ENCODE measurements around the gene SYNE2.

SYNE2 gene

DNA sequence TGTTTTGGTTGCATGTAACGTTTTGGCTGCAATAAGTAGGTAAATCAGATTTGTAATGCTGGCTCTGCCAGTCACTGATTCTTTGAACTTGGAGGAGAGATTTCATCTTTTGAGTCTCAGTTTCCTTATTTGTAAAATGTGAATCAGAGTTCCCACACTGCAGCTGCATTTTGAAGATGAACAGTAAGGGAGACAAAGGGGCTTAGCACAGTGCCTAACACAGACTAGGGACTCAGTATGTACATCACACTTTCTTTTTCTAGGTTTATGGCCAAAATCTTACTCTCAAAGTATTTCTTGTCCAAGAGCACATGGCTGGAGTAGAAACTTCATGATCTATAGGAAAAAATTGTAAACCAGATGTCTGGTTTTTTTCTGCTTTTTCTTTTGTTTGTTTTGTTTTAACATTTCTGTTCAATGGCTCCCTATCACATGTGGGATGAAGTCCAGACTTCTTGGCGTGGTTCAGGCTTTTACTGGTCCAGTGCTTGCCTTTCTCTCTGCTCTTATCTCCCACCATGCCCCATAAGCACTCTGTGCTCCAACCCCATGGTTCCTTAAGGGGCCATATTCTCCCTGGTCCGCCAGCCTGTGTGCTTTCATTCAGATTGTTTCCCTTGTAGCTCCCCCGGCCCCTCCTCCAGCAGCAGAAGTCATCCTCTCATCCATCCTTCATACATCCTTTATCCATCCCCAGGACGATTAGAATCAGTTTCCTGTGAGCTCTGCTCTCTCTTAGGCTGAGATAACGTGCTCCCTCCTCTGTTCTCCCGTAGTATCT, 58.0 kb downstream of the SYNE2 start:
- no peak for DNase-seq

DNA sequence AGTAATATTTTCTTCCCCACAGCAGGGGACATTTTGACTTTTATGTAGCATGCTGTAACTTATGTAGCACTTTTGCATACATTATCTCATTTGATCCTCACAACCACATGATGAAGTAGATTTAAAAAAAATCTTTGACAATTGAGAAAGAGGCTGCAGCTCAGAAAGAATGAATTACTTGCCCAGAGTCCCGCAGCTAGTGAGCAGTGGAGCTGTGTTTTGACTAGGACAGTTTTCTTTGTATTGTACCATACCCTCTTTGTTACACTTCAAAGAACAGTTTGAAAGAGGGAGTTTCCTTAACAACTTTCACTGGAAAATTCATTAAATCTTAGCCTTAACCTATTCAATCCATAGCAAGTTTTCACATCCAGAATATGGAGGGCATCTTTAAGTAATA, 58.6 kb downstream of the SYNE2 start:
- DNase-seq, result no peak

- DNase-seq, result no peak
Observed at GRCh38 chr14:63912286-63912685, 59.5 kb downstream of the SYNE2 start.

DNA sequence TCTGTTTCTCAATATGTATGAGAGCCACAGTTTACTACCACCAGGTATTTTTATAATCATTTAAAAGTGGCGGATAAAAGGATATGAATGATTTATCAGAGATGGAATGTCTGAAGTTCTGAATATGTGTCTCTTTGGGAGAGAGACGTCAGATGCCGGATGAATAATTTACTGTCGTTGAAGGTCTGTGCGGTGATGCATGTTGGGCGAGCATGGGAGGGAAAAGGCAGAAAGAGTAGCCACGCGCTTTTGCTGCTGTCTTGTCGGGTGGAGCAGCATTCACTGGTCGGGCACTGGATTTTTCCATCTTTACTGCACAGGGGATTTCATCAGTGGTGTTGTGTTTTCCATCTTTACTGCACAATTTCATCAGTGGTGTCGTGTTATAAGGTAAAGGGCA, 65.6 kb downstream of the SYNE2 start:
- no peak for DNase-seq

DNA sequence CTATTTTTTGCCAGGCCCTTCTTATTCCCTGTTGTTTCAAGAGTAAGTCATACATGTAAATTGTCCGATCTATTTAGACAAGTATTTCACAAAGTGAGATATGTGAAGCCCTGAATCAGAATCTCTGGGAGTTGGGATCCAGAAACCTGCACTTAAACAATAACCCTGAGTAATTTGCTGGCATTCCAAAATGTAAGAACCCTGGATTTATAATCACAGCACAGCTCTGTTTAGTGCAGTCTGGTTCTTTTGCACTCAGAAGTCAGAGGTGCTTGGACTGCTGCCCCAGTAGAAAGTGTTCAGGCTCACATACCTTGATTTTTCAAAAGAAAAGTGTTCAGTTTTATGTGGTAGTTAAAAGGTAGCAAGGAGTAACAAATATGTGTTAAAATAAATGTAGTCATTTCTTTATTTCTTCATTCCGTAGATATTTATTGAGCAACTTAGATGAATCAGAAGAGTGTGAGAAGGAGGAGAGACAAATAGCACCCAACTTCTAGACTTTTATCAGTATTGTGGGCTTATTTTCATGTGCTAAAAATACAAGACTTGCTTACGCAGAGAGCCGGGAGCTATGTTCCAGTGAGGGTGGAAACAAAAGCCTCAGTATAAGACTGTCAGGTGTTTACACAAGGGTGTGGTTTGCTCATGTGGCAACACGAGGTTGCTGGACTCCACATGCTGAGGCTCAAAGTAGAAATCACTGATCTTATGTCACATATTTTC, 70.1 kb downstream of the SYNE2 start:
- DNase-seq, result no peak

GRCh38 chr14:63923422-63923752, 70.6 kb downstream of the SYNE2 start:
- no peak for DNase-seq

DNA sequence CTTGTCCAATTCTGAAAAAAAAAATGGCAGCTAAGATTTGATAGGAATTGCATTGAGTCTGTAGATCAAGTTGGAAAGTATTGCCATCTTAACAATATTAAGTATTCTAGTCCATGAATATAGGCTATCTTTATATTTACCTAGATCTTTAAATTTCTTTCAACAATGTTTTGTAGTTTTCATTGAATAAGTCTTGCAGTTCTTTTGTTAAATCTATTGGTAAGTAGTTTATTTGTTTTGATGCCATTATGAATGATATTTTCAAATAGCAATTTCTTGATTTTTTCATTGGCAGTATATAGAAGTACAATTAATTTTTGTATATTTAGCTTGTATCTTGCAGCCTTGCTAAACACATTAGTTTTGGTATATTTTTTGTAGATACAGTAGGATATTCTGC, 71.6 kb downstream of the SYNE2 start:
- DNase-seq, result no peak

DNA sequence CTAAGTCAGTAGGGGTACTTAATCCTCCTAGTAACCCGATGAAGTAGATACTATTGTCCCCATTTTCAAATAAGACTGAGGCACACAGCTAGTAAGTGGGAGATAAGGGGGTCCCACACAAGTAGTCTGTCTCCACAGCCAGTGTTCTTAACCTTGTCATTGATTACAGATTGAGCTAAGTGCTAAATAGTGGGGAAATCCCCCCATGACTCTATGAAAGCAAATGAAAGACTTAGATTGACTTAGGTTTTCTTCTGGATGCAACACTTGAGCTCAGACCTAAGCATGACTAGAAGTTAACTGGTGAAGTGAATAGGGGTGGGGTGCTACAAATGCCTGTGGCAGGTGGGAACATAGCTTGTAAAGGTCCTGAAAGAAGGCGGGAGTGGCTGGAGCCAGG, 73.8 kb downstream of the SYNE2 start:
- no peak for DNase-seq

- no peak for DNase-seq
Observed at GRCh38 chr14:63928744-63929174, 76.0 kb downstream of the SYNE2 start.

DNA sequence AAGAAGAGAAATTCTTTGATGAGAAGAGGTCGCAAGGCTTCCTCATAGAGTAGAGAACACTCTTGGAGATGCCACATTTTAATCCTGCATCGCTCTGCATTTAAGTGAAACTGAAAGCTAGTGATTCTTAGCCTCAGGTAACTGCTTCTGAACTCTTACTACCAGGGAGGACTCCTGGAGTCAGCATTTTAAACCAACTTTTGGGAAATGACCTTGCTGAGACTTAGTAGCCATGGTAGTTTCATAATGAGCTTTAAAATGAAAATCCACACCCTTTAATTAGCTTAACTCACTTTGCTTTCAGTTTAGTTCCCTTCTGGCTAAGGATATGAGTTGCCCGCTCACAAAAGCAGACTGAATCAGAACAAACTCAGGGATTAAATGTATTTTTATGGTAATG, 80.3 kb downstream of the SYNE2 start:
- peak; percentile 84 for DNase-seq

GRCh38 chr14:63933711-63934110, 80.9 kb downstream of the SYNE2 start:
- no peak for DNase-seq

- no peak for DNase-seq
Observed at GRCh38 chr14:63938198-63939005, 85.6 kb downstream of the SYNE2 start.

- no peak for DNase-seq
Observed at GRCh38 chr14:63939006-63939270, 86.1 kb downstream of the SYNE2 start.

DNA sequence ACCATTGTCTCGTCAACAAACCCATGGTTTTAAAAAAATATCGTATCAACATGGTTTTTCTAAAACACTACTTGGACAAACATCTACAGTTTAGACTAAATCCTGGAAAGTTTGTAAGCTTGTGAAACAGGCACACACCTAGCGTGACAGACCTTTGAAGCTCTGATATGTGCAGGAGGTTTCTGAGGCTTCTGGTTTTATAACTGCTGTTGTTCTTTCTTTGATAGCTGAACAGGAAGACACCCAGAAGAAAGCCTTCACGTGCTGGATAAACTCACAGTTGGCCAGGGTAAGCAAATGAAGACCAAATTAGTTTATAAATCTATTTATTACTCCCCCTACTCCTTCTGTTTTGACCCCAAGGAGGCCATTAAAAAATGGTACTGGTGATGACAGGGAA, 87.6 kb downstream of the SYNE2 start:
- no peak for DNase-seq

- DNase-seq, result no peak
Observed at GRCh38 chr14:63941023-63941422, 88.2 kb downstream of the SYNE2 start.

- no peak for DNase-seq
Observed at GRCh38 chr14:63949696-63950095, 96.9 kb downstream of the SYNE2 start.

DNA sequence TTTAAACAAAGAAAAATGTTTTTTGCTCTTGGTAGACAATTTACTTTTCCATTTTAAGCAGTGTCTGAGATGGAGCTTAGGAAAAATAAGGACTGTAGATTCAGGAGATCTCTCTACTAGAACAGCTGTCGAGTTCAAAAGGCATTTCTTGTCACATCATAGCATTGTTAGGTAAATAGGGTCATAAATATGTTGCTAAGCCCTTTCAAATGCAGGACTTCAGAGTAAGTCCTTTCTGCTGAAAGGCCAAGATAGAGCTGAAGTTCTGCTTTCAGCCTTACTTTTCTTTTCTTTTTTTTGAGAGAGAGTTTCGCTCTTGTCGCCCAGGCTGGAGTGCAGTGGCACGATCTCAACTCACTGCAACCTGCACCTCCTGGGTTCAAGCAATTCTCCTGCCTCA, 98.2 kb downstream of the SYNE2 start:
- no peak for DNase-seq

- DNase-seq, result no peak
Observed at GRCh38 chr14:63951429-63951828, 98.6 kb downstream of the SYNE2 start.

DNA sequence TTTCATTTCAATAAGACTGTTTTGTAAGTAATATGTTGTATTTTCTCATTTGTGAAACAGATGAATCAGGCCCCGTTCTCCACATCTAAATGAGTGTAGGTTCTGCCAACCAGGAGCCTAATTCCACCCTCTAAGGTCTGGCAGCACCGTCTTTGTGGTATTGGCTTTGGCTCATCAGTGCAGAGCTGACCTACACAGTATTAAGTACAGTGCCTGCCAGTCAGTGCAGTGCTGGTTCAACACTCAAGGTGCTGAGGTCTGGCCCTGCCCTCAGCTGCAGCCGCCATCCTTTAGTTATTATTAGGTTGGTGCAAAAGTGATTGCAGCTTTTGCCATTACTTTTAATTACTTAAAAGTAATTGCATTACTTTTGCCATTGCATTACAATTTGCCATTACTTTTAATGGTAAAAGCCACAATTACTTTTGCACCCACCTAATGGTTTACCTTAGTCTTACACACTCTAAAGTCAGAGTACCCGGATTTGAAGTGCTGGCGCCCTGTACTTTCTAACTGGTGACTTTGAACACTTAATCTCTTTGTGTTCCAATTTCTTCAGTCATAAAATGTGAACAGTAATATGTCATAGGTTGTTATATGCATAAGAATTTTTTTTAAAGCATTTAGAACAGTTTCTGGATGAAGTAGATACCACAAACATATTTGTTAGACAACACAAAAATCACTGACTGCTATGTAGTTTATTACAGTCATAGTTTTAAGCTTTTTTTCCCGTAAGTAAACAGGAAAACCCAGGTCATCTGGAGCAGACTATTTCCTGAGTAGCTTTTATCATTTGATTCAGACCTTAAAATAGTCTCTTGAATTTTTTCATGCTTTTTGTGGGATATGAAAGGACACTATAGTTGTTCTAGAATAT, 99.5 kb downstream of the SYNE2 start:
- DNase-seq, result no peak

DNA sequence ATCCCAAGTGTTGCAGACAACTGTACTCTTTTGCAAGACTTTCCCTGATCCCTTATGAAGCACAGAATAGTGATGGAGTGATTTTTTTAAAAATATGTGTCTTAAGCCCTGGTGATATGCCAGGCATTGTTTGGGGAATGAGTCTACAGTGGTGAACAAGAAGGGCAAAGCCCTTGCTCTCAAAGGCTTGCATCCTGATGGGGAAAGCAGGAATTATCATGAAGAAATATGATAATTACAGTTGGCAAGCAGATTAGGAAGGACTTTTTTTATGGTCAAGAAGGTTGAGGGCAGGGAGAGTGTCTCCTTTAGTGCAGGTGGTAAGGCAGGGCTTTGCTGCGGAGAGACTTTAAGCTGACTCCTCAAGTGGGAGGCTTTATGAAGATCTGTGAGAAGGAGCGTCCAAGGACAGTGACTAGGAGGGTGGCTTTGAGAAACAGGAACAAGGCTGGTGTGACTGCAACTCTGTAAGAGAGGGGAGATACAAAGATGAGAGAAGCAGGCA, 100.2 kb downstream of the SYNE2 start:
- DNase-seq, result no peak

DNA sequence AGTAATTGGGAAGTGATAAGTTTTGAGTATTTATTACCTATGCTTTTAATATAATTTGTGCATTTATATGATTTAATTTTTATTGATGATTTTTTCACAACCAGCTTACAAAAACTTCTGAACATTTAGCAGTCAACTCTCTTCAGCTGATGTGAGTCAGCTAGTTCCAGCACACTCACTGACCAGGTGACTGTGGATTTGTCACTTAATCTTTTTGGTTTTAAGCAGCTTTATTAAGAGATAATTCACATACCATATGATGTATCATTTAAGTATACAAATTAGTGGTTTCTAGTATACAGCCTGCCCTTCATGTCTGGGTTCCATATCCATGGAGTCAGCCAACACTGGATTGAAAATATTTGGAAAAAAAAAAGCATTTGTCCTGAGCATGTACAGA, 103.5 kb downstream of the SYNE2 start:
- DNase-seq, result no peak

GRCh38 chr14:63960926-63961567, 108.2 kb downstream of the SYNE2 start:
- DNase-seq, result no peak

Measured in RPMI8226 (cell line).